ENCODE measurements around the gene FSTL4.

Gene FSTL4

DNA sequence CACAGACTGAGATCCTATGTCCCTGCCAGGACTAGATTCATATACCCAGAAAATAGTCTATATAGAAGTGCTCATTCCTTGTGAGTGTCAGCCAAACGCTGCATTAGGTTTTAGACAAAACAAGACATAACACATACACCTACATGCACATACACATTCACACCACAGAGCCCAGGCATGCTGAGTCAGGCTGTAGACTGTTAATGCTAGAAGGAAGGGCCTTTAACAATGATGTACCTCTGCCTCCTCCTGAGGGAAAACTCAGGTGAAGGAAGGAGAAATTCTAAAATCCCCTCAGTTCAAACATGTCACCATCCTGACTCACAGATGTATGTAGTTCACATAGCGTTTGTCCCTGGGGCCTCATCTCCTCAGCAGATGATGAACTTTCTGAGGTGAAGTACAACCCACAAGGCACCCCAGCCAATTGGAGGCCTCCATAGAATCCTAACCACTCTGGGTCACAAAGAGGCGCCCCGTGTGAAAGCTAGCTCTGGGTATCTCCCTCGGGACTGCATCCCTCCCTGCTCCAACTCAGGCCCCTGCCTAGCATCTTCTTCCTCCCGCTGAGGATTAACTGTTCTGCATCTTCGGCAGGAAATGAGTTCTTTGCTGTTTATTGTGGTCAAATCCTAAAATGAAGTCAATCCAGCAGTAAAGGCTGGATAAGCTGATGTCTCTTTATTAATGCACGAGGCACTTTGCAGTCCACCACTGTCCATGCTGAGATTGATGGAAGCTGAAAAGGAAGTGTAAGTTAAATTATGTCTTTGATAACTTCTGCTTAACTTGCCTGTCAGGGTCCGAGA lies 40.8 kb upstream of the FSTL4 start:
- no peak for DNase-seq (ENCODE audit: low spot score)
- TF ChIP-seq, protein P1, sequence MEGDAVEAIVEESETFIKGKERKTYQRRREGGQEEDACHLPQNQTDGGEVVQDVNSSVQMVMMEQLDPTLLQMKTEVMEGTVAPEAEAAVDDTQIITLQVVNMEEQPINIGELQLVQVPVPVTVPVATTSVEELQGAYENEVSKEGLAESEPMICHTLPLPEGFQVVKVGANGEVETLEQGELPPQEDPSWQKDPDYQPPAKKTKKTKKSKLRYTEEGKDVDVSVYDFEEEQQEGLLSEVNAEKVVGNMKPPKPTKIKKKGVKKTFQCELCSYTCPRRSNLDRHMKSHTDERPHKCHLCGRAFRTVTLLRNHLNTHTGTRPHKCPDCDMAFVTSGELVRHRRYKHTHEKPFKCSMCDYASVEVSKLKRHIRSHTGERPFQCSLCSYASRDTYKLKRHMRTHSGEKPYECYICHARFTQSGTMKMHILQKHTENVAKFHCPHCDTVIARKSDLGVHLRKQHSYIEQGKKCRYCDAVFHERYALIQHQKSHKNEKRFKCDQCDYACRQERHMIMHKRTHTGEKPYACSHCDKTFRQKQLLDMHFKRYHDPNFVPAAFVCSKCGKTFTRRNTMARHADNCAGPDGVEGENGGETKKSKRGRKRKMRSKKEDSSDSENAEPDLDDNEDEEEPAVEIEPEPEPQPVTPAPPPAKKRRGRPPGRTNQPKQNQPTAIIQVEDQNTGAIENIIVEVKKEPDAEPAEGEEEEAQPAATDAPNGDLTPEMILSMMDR (IDR thresholded peaks at IDR 0.05; ENCODE audit: borderline replicate concordance, control extremely low read depth, extremely low read depth, insufficient read depth, missing control alignments) = no peak
- in situ Hi-C loops (cut with MboI; ENCODE audit: low sequenced_read_pairs, unreplicated experiment) = no loop called here

- no peak for DNase-seq (ENCODE audit: low spot score)
- in situ Hi-C loops (cut with MboI; ENCODE audit: low sequenced_read_pairs, unreplicated experiment) = no loop called here
- TF ChIP-seq, protein P1 (IDR thresholded peaks at IDR 0.05; ENCODE audit: borderline replicate concordance, control extremely low read depth, extremely low read depth, insufficient read depth, missing control alignments) = no peak
Measured at GRCh38 chr5:133644000-133644865, 31.9 kb upstream of the FSTL4 start.

GRCh38 chr5:133643365-133643764 lies 31.0 kb upstream of the FSTL4 start:
- in situ Hi-C loops (cut with MboI; ENCODE audit: low sequenced_read_pairs, unreplicated experiment) = no loop called here
- TF ChIP-seq, protein P1 (IDR thresholded peaks at IDR 0.05; ENCODE audit: borderline replicate concordance, control extremely low read depth, extremely low read depth, insufficient read depth, missing control alignments) = no peak
- DNase-seq (ENCODE audit: low spot score) = no peak

GRCh38 chr5:133642153-133642722 lies 29.9 kb upstream of the FSTL4 start:
- TF ChIP-seq, protein P1 (IDR thresholded peaks at IDR 0.05; ENCODE audit: borderline replicate concordance, control extremely low read depth, extremely low read depth, insufficient read depth, missing control alignments) = no peak
- no peak for DNase-seq (ENCODE audit: low spot score)
- in situ Hi-C loops (cut with MboI; ENCODE audit: low sequenced_read_pairs, unreplicated experiment) = no loop called here

- no peak for DNase-seq (ENCODE audit: low spot score)
- TF ChIP-seq, protein P1 (IDR thresholded peaks at IDR 0.05; ENCODE audit: borderline replicate concordance, control extremely low read depth, extremely low read depth, insufficient read depth, missing control alignments) = no peak
- in situ Hi-C loops (cut with MboI; ENCODE audit: low sequenced_read_pairs, unreplicated experiment) = no loop called here
Measured at GRCh38 chr5:133641683-133642082, 29.3 kb upstream of the FSTL4 start.

DNA sequence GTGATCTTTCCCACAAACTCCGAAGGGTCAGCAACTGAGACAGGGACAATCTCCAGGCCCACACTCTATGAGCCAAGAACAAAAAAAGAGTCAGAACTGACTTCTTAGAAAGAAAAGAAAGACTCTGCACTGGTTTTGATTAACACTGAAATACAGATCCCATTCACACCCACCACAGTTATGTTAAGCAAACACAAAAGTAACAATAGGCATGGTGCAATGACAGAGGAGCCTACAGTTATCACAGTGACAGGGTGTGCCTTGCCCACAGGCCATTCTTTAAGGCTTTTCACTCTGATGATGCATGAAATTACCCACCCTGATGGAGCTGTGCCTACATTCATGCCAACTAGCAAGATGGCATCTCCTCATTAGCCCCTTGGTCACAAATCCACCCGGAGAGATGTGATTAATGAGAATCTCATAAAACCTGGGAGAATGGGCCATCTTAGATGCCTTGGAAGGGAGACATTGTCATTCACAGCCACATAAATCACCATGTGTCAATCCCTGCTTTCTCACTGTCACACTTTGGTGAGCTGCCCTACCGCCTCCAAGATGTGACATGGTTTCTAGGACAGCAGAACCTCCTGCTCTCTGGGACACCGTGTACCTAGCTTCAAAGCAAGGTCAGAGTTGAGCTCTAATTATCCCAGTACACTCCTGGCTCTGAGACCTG lies 27.6 kb upstream of the FSTL4 start:
- in situ Hi-C loops (cut with MboI; ENCODE audit: low sequenced_read_pairs, unreplicated experiment) = no loop called here
- TF ChIP-seq, protein P1 (IDR thresholded peaks at IDR 0.05; ENCODE audit: borderline replicate concordance, control extremely low read depth, extremely low read depth, insufficient read depth, missing control alignments) = no peak
- no peak for DNase-seq (ENCODE audit: low spot score)

Measured in GM13976 (cell line).